ENCODE measurements around the gene POFUT2. TPM values are rescaled to one million over a fixed set of nuclear protein-coding genes. Genes with fewer than 3 reads are reported as not detected.

POFUT2 gene
- polyA plus RNA-seq, 1 donor from 2014 or later, result 25.4 TPM

- H3K9me3 ChIP-seq (ENCODE audit: low read length), result no peaks in the 10 kb centered on the region
- no peak overlapping the region for H3K4me3 ChIP-seq (ENCODE audit: low read length)
Measured at GRCh38 chr21:45332981-45333582, 45.4 kb upstream of the POFUT2 start.

GRCh38 chr21:45332415-45332814 is 44.7 kb upstream of the POFUT2 start:
- Histone ChIP-seq H3K79me2 (replicated peaks; ENCODE audit: insufficient read depth, low read length) (no peaks in the 10 kb centered on the region), H3K4me3 (ENCODE audit: low read length) (no peak overlapping the region), H3F3A (ENCODE audit: insufficient read depth, low read length, poor library complexity, severe bottlenecking) (no peaks in the 10 kb centered on the region), H4K20me1 (ENCODE audit: insufficient read depth) (no peaks in the 10 kb centered on the region), H3K9me2 (ENCODE audit: insufficient read depth, low read length) (no peaks in the 10 kb centered on the region), H3K27me3 (ENCODE audit: insufficient read depth, low read depth, low read length) (no peaks in the 10 kb centered on the region), H3K36me3 (ENCODE audit: insufficient read depth, low read length) (no peaks in the 10 kb centered on the region), H3K9me3 (ENCODE audit: low read length) (no peaks in the 10 kb centered on the region), H2AFZ (ENCODE audit: low read depth, low read length) (no peak overlapping the region), H3K9ac (ENCODE audit: low read length) (no peak overlapping the region), H3K4me2 (ENCODE audit: low read length) (no peak overlapping the region), H3K27ac (ENCODE audit: low read length) (no peak overlapping the region)
- TF ChIP-seq EZH2 (IDR thresholded peaks at IDR 0.05; ENCODE audit: borderline replicate concordance, insufficient read depth, low read length, poor library complexity, severe bottlenecking) (no peak), EP300 (conservative IDR thresholded peaks at IDR 0.05; ENCODE audit: poor library complexity, severe bottlenecking) (no peak), REST (IDR thresholded peaks at IDR 0.05; ENCODE audit: borderline replicate concordance) (no peak), CTCF (IDR thresholded peaks at IDR 0.05; ENCODE audit: poor library complexity, severe bottlenecking) (no peak), SMC3 (conservative IDR thresholded peaks at IDR 0.05; ENCODE audit: poor library complexity) (no peak)

More at GRCh38 chr21:45332981-45333582, 45.4 kb upstream of the POFUT2 start:
- Histone ChIP-seq H3K27me3 (ENCODE audit: insufficient read depth, low read depth, low read length) (no peaks in the 10 kb centered on the region), H3K9me2 (ENCODE audit: insufficient read depth, low read length) (no peaks in the 10 kb centered on the region), H3K36me3 (ENCODE audit: insufficient read depth, low read length) (no peaks in the 10 kb centered on the region), H3K4me2 (ENCODE audit: low read length) (no peak overlapping the region), H4K20me1 (ENCODE audit: insufficient read depth) (no peaks in the 10 kb centered on the region), H2AFZ (ENCODE audit: low read depth, low read length) (no peak overlapping the region), H3K79me2 (replicated peaks; ENCODE audit: insufficient read depth, low read length) (no peaks in the 10 kb centered on the region), H3F3A (ENCODE audit: insufficient read depth, low read length, poor library complexity, severe bottlenecking) (no peaks in the 10 kb centered on the region), H3K9ac (ENCODE audit: low read length) (no peak overlapping the region), H3K27ac (ENCODE audit: low read length) (no peak overlapping the region)
- TF ChIP-seq CTCF (IDR thresholded peaks at IDR 0.05; ENCODE audit: poor library complexity, severe bottlenecking) (no peak), RAD21 (conservative IDR thresholded peaks at IDR 0.05) (no peak), EZH2 (IDR thresholded peaks at IDR 0.05; ENCODE audit: borderline replicate concordance, insufficient read depth, low read length, poor library complexity, severe bottlenecking) (no peak), MXI1 (conservative IDR thresholded peaks at IDR 0.05; ENCODE audit: poor library complexity, severe bottlenecking) (no peak), SMC3 (conservative IDR thresholded peaks at IDR 0.05; ENCODE audit: poor library complexity) (no peak), REST (IDR thresholded peaks at IDR 0.05; ENCODE audit: borderline replicate concordance) (no peak), POLR2AphosphoS5 (IDR thresholded peaks at IDR 0.05) (no peak), TAF1 (IDR thresholded peaks at IDR 0.05; ENCODE audit: low read depth) (no peak), EP300 (conservative IDR thresholded peaks at IDR 0.05; ENCODE audit: poor library complexity, severe bottlenecking) (no peak)
